DMS79 treated with DMSO at 0.1 percent for 48 hours (cell line): ENCODE measurements around the gene TMEM120B.

Experiments used
- DNase-seq: peaks from one replicate; lab custom pipeline; 2025; lab: John Stamatoyannopoulos, UW

TMEM120B gene

DNA sequence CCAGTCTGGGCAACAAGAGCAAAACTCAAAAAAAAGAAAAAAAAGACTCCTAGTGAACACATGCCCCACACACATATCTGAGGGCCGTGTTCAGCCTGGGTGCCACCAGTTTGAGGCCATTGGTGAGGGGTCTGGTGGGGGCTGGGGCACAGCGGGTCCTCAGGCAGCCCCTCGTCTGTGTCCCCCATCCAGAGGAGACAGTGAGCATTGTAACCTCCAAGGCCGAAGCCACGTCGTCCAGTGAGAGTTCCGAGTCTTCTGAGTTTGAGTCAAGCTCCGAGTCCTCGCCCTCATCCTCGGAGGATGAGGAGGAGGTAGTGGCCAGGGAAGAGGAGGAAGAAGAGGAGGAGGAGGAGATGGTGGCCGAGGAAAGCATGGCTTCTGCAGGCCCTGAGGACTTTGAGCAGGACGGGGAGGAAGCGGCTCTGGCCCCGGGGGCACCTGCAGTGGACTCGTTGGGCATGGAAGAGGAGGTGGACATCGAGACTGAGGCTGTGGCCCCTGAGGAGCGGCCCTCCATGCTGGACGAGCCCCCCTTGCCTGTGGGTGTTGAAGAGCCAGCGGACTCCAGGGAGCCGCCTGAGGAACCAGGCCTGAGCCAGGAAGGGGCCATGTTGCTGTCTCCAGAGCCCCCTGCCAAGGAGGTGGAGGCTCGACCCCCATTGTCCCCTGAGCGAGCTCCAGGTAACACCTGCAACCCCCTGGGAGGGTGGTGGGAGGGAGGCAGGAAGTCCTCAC lies 106.8 kb downstream of the TMEM120B start:
- no peak for DNase-seq

DNA sequence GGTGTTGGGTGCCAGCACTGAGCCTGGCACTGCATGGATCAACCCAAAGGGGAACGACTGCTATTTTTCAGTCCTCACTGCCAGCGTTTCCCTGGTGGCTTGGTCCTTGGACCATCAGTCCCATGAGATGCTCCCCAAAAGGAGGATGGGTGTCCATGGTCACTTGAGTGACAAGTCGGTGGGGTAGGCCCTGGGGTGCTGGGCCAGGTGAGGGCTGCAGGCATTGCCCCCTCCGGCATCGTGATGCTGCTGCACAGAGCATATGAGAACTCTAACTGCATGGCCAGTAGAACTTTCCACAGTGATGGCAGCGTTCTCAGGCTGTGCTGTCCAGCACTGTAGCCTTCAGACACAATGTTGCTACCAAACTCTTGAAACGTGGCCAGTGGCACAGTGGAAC lies 107.5 kb downstream of the TMEM120B start:
- no peak for DNase-seq

DNA sequence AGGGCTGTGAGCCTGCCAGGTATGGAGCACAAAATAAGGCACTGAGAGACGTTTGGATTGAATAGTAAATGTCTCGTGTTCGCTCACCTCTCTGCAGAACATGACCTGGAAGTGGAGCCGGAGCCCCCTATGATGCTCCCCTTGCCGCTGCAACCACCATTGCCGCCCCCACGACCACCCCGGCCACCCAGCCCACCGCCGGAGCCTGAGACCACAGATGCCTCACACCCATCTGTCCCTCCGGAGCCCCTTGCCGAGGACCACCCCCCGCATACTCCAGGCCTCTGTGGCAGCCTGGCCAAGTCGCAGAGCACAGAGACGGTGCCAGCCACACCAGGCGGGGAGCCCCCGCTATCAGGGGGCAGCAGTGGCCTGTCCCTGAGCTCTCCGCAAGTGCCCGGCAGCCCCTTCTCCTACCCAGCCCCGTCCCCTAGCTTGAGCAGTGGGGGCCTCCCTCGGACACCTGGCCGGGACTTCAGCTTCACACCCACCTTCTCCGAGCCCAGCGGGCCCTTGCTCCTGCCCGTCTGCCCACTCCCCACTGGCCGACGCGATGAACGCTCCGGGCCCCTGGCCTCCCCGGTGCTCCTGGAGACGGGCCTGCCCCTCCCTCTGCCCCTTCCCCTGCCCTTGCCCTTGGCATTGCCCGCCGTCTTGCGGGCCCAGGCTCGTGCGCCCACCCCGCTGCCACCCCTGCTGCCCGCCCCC lies 110.0 kb downstream of the TMEM120B start:
- no peak for DNase-seq

DNA sequence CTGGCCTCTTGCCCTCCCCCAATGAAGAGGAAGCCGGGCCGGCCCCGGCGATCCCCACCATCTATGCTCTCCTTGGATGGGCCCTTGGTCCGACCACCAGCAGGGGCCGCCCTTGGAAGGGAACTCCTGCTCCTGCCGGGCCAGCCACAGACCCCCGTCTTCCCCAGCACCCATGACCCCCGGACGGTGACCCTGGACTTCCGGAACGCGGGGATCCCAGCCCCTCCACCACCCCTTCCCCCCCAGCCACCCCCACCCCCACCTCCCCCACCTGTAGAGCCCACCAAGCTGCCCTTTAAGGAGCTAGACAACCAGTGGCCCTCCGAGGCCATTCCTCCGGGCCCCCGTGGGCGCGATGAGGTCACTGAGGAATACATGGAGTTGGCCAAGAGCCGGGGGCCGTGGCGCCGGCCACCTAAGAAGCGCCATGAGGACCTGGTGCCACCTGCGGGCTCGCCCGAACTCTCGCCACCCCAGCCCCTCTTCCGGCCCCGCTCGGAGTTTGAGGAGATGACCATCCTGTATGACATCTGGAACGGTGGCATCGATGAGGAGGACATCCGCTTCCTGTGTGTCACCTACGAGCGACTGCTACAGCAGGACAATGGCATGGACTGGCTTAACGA lies 110.7 kb downstream of the TMEM120B start:
- DNase-seq, result no peak

DNA sequence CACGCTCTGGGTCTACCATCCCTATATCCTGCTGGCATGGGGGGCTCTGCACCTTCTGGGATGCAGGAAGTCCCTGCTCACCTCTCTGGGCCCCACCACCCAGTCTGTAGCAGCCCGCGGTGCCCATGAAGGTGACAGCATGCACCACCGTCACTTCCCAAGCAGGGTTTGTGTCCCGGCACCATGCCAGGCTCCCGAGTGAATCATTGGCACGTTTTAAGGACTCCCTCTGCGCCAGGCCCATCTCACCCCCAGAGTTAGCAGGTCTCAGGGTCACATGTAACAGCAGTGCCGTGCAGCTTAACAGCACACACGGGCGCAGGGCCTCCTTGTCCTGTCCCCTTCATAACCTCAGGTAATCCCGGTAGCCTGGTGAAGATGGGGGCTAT lies 111.2 kb downstream of the TMEM120B start:
- no peak for DNase-seq

DNA sequence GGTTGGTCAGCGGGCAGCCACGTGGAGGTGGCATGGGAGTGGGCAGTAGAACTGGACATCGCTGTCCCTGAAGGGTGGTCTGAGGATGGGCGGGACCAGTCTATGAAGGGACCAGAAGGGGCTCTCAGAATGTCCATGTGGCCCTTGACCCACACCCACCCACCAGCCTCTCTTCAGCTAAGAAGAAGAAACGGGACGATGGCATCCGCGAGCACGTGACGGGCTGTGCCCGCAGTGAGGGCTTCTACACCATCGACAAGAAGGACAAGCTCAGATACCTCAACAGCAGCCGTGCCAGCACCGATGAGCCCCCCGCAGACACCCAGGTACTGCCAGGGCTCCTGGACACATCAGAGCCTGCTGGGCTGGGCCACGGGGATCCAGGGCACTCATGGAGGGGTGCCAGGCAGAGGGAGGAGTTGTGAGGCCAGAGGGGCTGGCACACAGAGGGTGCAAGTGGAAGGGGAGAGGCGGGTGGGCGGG lies 112.5 kb downstream of the TMEM120B start:
- DNase-seq, result no peak

DNA sequence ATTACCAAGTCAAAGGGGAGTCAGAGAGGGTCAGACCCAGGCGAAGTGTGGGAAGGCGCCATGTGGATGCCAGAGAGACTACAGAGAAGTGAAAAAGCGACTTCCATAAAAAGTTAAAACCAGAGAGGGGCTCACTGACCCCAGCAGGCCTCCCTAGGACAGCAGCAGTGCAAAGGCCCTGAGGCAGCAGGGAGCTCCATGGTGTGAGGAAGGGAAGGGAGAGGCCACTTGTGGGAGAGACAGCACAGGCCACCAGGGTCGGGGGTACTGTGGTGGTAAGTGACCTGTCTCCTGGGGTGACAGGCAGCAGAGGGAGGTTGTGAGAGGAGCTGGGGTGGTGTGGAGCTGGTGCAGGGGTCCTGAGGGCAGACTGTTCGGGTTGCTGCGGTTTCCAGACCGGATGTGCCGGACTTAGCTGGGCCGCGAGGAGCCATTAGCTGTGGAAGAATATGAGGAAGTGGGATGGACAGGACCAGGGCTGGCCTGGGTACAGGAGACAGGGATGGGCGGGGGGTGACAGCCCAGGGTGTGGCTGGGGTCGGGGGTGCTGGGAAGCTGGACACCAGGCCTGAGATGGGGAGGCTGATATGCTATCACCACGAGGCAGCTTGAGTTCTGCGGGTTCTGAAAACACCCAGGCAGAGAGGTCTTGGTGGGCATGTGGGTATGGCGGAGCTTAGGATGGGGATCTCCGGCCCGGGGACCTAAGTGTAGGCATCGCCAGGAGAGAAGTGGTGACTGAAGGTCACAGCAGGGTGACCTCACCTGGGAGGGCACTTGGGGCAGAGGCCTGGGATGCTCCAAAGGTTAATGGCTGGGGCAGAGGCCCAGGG lies 114.0 kb downstream of the TMEM120B start:
- DNase-seq, result no peak

DNA sequence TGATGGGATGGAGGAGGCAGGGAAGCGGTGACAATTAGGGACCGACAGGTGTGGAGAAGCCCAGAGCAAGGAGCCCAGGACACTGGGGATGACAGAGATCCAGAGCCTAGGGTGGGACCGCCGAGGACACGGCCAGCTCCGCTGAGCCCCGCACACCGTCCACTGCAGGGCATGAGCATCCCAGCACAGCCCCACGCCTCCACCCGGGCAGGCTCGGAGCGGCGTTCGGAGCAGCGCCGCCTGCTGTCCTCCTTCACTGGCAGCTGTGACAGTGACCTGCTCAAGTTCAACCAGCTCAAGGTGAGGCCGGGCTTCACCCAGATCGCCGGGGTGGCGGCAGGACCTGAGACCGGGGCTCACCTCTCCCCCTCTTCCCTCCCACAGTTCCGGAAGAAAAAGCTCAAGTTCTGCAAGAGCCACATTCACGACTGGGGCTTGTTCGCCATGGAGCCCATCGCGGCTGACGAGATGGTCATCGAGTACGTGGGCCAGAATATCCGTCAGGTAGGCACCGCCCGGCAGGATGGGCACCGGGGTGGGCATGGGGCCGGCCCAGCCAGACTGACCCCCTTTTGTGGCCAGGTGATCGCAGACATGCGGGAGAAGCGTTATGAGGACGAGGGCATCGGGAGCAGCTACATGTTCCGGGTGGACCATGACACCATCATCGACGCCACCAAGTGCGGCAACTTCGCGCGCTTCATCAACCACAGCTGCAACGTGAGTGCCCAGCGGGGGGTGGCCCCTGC lies 115.0 kb downstream of the TMEM120B start:
- DNase-seq, result no peak

DNA sequence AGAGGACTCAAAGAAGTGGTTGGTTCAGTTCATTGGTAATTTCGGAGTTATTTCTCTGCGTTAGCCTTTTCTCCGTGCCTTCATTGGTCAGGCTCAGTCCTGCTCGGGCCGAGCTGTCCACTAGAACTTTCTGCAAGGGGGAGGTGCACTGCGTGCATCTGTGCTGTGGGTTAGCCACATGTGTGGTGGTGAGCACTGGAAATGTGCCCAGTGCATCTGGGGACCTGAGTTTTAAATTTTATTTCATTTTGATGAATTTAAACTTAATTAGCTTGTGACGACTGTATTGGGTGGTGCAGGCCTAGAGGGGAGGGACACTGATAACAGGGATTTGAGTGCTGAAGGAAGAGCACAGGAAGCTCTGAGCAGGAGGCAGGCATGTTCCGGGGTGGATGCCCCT lies 115.8 kb downstream of the TMEM120B start:
- DNase-seq, result no peak

DNA sequence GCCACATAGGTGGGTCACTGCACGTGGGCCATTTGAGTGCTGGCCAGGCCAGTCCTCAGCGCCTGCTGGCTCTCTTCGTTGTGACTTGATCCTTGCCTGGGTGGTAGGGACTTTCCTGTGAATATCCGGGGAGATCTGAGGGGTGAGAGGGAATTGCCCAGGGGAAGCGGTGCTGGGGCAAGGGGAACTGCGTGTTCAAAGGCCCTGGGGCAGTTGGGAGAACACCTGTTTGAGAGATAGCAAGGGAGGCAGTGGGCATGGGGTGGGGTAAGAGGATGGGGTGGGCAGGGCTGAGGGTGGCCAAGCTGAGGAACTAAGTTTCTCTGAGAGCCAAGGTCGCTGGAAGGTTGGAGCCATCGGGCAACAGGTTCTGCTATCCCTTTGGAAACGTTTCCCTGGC lies 116.3 kb downstream of the TMEM120B start:
- no peak for DNase-seq

DNA sequence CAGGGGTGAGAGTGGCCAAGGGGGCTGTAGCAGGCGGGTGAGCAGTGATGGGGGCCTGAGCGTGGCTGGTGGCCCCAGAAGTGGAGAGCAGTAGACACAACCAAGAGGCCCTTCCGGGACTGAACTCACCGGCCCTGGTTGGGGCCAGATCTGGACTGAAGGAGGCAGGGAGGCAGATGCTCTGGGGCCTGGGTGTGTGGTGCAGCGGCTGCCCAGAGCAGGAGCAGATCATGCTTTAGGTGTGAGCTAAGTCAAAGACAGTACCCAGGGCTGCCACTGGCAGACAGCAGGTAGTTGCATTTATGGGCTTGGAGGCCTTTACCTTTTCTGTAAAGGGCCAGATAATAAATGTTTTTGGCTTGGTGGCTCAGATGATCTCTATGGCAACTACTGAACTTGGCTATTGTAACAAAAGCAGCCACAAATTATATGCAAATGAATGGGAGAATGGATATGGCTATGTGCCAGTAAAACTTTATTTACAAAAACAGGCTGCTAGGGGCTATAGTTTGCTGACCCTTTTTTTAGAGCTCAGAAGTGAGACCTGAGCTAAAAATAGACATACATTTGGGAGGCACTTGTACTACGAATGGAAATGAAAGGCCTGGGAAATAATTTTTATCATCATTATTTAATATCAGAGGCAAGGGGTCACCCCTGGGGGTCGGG lies 116.8 kb downstream of the TMEM120B start:
- no peak for DNase-seq

DNA sequence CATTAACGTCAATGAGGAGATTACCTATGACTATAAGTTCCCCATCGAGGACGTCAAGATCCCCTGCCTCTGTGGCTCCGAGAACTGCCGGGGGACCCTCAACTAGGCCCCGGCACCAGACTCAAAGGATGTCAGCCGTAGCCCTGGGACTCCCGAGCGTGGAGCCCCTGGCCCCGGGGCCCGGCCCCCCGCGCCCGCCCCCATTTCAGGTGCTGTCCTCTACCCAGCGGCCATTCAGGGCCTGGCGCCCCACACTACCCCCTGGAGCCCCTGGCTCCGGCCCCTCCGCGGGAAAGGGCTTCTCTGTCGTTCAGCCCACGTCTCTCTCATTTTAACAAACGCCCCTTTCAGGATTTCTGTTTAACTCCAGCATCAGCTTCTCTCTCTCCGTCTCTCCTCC lies 117.6 kb downstream of the TMEM120B start:
- no peak for DNase-seq

DNA sequence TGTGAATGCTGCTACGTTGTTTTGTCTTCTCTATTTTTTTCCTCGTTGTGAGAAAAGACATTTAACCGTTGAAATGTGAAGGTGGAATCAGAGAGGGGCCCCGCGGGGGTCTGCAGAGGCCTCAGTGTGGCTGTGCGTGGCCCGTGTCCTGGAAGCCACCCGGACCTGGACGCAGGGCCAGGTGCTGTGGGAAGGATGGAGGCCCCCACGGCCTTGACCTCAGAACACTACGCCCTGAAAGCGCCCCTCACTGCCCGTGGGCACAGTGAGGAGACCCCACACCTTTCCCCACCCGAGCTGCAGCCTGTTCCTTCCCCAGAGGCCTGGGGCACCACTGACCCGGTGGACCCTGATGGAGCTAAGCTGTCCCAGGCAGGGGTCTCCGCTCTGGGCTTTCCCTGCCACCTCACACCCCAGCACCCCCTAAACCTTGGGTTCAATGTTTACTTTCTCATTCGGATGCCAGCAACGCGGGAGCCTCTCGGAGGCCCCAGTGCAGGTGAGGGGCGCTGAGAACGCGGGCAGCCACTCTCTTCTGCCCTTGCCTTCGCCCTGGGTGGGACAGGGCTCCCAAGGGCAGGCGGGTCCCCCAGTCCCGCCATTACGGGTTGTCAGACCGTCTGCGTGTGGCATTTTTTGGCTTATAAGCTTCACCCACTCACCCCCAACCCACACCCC lies 118.2 kb downstream of the TMEM120B start:
- DNase-seq, result no peak
